ENCODE measurements around the gene HCAR3. TPM values are rescaled to one million over a fixed set of nuclear protein-coding genes. Genes with fewer than 3 reads are reported as not detected.

HCAR3 gene
- polyA plus RNA-seq, 2 donors = 7.5 to 10.2 TPM

Other genes starting within 250 kb of the HCAR3 start
- 10 to 100 TPM; 15.4 to 27.6 TPM for gene ZCCHC8, start 215.9 kb downstream of the HCAR3 start, polyA plus RNA-seq
- 10 to 100 TPM; 44.0 to 49.8 TPM for gene RSRC2, start 189.9 kb downstream of the HCAR3 start, polyA plus RNA-seq
- gene KNTC1, start 189.6 kb downstream of the HCAR3 start, polyA plus RNA-seq = 10 to 100 TPM in 1 of 2 donors, 1 to 10 TPM in 1; 9.6 to 22.9 TPM
- 10 to 100 TPM; 35.6 to 53.2 TPM for gene HCAR2, start 13.5 kb downstream of the HCAR3 start, polyA plus RNA-seq
- gene HCAR1, start 14.0 kb upstream of the HCAR3 start, polyA plus RNA-seq = under 1 TPM; 0.15 to 0.18 TPM
- 10 to 100 TPM; 24.2 to 27.6 TPM for gene DENR, start 36.0 kb upstream of the HCAR3 start, polyA plus RNA-seq
- gene CCDC62, start 57.8 kb upstream of the HCAR3 start, polyA plus RNA-seq = under 1 TPM; 0.02 to 0.04 TPM
- 10 to 100 TPM; 23.1 to 32.7 TPM for gene HIP1R, start 118.6 kb upstream of the HCAR3 start, polyA plus RNA-seq
- 10 to 100 TPM; 50.2 to 81.4 TPM for gene VPS37B, start 179.3 kb upstream of the HCAR3 start, polyA plus RNA-seq
- 1 to 10 TPM; 1.5 to 4.4 TPM for gene ABCB9, start 249.7 kb upstream of the HCAR3 start, polyA plus RNA-seq